Body of pancreas (tissue), 4 donors: ENCODE results near the gene SORCS2. TPM values are rescaled to one million over a fixed set of nuclear protein-coding genes. Genes with fewer than 3 reads are reported as not detected.

ENCODE experiments used
- ATAC-seq: fragments of 150-250 bp; one replicate; pipeline ENCODE4 v1.9.1; 2016
- DNase-seq, 4 donors: peaks; one replicate each; pipeline ENCODE4 v3.0.0-alpha.2; 2019
- H3K27ac ChIP-seq, 4 donors: fragments of 200-600 bp; sonication (generic); 1 replicate in 3 of 4; 2 replicates in 1 of 4; pipeline versions ENCODE4 v1.5.1 to v1.6.1; 2016 to 2019; ENCODE audit warnings: mild to moderate bottlenecking in 1 of 4, mixed read lengths in 1 of 4, moderate library complexity in 1 of 4
- H3K27me3 ChIP-seq, 2 donors: fragments of 200-600 bp; sonication (generic); one replicate each; pipeline ENCODE4 v1.6.0; 2016; ENCODE audit warnings: mild to moderate bottlenecking in 1 of 2
- H3K36me3 ChIP-seq, 2 donors: fragments of 200-600 bp; sonication (generic); replicated peaks in 1 of 2; 2 replicates each; pipeline ENCODE4 v1.5.1; 2016; ENCODE audit warnings: low read depth in 2 of 2; ENCODE audit not compliant: insufficient read depth in 1 of 2
- H3K4me1 ChIP-seq: fragments of 200-600 bp; sonication (generic); one replicate; pipeline ENCODE4 v1.6.0; 2016
- H3K4me3 ChIP-seq, 2 donors: fragments of 200-600 bp; sonication (generic); 1 replicate in 1 of 2; 2 replicates in 1 of 2; pipeline ENCODE4 v1.5.1; 2016 to 2019
- H3K9me3 ChIP-seq, 3 donors: fragments of 200-600 bp; sonication (generic); 1 replicate in 2 of 3; 2 replicates in 1 of 3; pipeline ENCODE4 v1.5.1; 2016
- CTCF ChIP-seq, 7 experiments: fragments of 450-650 bp in 4 of 7; fragments of 200-600 bp in 3 of 7; sonication (generic) in 3 of 7; IDR thresholded peaks; one replicate each; pipeline ENCODE4 v1.5.1; 2016 to 2019; ENCODE audit warnings: antibody characterized with exemption in 7 of 7
- POLR2A ChIP-seq, 3 donors: fragments of 450-650 bp; IDR thresholded peaks; one replicate each; pipeline ENCODE4 v1.6.1; 2016; ENCODE audit warnings: antibody characterized with exemption in 3 of 3, mild to moderate bottlenecking in 2 of 3
- WGBS, 2 donors: methylation state at CpG; one replicate each; pipeline ENCODE4 v1.1.5; 2017; 5-methylcytosine and 5-hydroxymethylcytosine counted together
- intact Hi-C: fragments of 100-400 bp; cut with DNase I; formaldehyde crosslinking; loops from one replicate; pipeline ENCODE4 v1.15.1; 2023
- total RNA-seq, 2 donors: library from RNA; depleted of rRNA; stranded (reverse); fragments of >200 nt; gene quantifications; one replicate each; pipeline ENCODE4 v1.1.0, GENCODE V29; 2016

The SORCS2 gene
- total RNA-seq, 2 donors from 2014 or later, result 0.26 to 0.33 TPM

- no peaks in the 10 kb centered on the region for H3K36me3 ChIP-seq
- DNase-seq, result no peak
- TF ChIP-seq POLR2A (IDR thresholded peaks at IDR 0.05), result no peak
- TF ChIP-seq CTCF (IDR thresholded peaks at IDR 0.05), result no peak
- 65 to 72% methylated on average over 6 of the region's 6 CpGs for WGBS, 2 donors
- no peaks in the 10 kb centered on the region for H3K9me3 ChIP-seq
- H3K27ac ChIP-seq, result no peak overlapping the region
- H3K27me3 ChIP-seq, result no peaks in the 10 kb centered on the region
- intact Hi-C loops, result no loop called here
- no peak for ATAC-seq
- H3K4me1 ChIP-seq, result no peaks in the 10 kb centered on the region
- no peak overlapping the region for H3K4me3 ChIP-seq
These were observed 558.2 kb downstream of the SORCS2 start for GRCh38 chr4:7750523-7750922.

GRCh38 chr4:7750972-7751371, 558.6 kb downstream of the SORCS2 start:
- DNase-seq (no peak), ATAC-seq (no peak)
- intact Hi-C loops, result no loop called here
- H3K4me3 ChIP-seq, result no peak overlapping the region
- no peaks in the 10 kb centered on the region for H3K4me1 ChIP-seq
- no peak for TF ChIP-seq POLR2A (IDR thresholded peaks at IDR 0.05)
- no peak for TF ChIP-seq CTCF (IDR thresholded peaks at IDR 0.05)
- no peaks in the 10 kb centered on the region for H3K9me3 ChIP-seq
- H3K27me3 ChIP-seq, result no peaks in the 10 kb centered on the region
- H3K27ac ChIP-seq, result no peak overlapping the region
- no peaks in the 10 kb centered on the region for H3K36me3 ChIP-seq

GRCh38 chr4:7752649-7753048, 560.3 kb downstream of the SORCS2 start:
- no peak for ATAC-seq

GRCh38 chr4:7753271-7753670, 560.9 kb downstream of the SORCS2 start:
- H3K4me1 ChIP-seq, result no peaks in the 10 kb centered on the region
- H3K9me3 ChIP-seq, result no peaks in the 10 kb centered on the region
- intact Hi-C loops, result no loop called here
- H3K36me3 ChIP-seq, result no peaks in the 10 kb centered on the region
- H3K4me3 ChIP-seq, result no peak overlapping the region
- H3K27ac ChIP-seq, result peak overlapping the region in 2 of 4 donors; percentile 34 to 39
- ATAC-seq, result peak; percentile 55
- no peaks in the 10 kb centered on the region for H3K27me3 ChIP-seq
- WGBS, 2 donors, result 60 to 79% methylated on average over 15 of the region's 15 CpGs
- peak in 3 of 4 donors; percentile 19 to 43 (median 38) for DNase-seq
- no peak for TF ChIP-seq CTCF (IDR thresholded peaks at IDR 0.05)
- TF ChIP-seq POLR2A (IDR thresholded peaks at IDR 0.05), result no peak

More at GRCh38 chr4:7752649-7753048, 560.3 kb downstream of the SORCS2 start:
- Histone ChIP-seq H3K4me1 (no peaks in the 10 kb centered on the region), H3K27ac (no peak overlapping the region), H3K9me3 (no peaks in the 10 kb centered on the region), H3K36me3 (no peaks in the 10 kb centered on the region), H3K27me3 (no peaks in the 10 kb centered on the region), H3K4me3 (no peak overlapping the region)
- TF ChIP-seq POLR2A (IDR thresholded peaks at IDR 0.05), result no peak
- no peak for TF ChIP-seq CTCF (IDR thresholded peaks at IDR 0.05)
- WGBS, 2 donors, result 84 to 94% methylated on average over 6 of the region's 6 CpGs
- intact Hi-C loops, result no loop called here
- no peak for DNase-seq

GRCh38 chr4:7753931-7754465, 561.7 kb downstream of the SORCS2 start:
- Histone ChIP-seq H3K27ac (peak overlapping the region in 1 of 4 donors; percentile 34), H3K4me3 (no peak overlapping the region), H3K9me3 (no peaks in the 10 kb centered on the region), H3K4me1 (no peaks in the 10 kb centered on the region), H3K36me3 (no peaks in the 10 kb centered on the region), H3K27me3 (no peaks in the 10 kb centered on the region)
- ATAC-seq, result no peak
- TF ChIP-seq POLR2A (IDR thresholded peaks at IDR 0.05), result no peak
- no peak for TF ChIP-seq CTCF (IDR thresholded peaks at IDR 0.05)
- WGBS, 2 donors, result 78 to 82% methylated on average over 15 of the region's 15 CpGs
- DNase-seq, result no peak
- intact Hi-C loops, result no loop called here
